BLaER1 (cell line): ENCODE data around the gene CCDC9.

Source experiments
- H3K27ac ChIP-seq: shearing (Covaris generic); formaldehyde crosslinking; 2 replicates; pipeline ENCODE4 v1.8.1; 2022
- H3K27me3 ChIP-seq: shearing (Covaris generic); formaldehyde crosslinking; 2 replicates; pipeline ENCODE4 v1.8.1; 2022
- H3K36me3 ChIP-seq: shearing (Covaris generic); formaldehyde crosslinking; 2 replicates; pipeline ENCODE4 v1.8.1; 2022
- H3K4me1 ChIP-seq: shearing (Covaris generic); formaldehyde crosslinking; 2 replicates; pipeline ENCODE4 v1.8.1; 2022
- H3K4me2 ChIP-seq: shearing (Covaris generic); formaldehyde crosslinking; 2 replicates; pipeline ENCODE4 v1.8.1; 2022
- H3K4me3 ChIP-seq: shearing (Covaris generic); formaldehyde crosslinking; 2 replicates; pipeline ENCODE4 v1.8.1; 2022
- H3K9ac ChIP-seq: shearing (Covaris generic); formaldehyde crosslinking; 2 replicates; pipeline ENCODE4 v1.8.1; 2022
- H3K9me3 ChIP-seq: shearing (Covaris generic); formaldehyde crosslinking; 2 replicates; pipeline ENCODE4 v1.8.1; 2022
- H4K20me1 ChIP-seq: shearing (Covaris generic); formaldehyde crosslinking; 2 replicates; pipeline ENCODE4 v1.8.1; 2022
- Cebpa-rat ChIP-seq: shearing (Covaris generic); IDR thresholded peaks from 2 replicates; pipeline ENCODE4 v1.8.1; 2022

Gene CCDC9

DNA sequence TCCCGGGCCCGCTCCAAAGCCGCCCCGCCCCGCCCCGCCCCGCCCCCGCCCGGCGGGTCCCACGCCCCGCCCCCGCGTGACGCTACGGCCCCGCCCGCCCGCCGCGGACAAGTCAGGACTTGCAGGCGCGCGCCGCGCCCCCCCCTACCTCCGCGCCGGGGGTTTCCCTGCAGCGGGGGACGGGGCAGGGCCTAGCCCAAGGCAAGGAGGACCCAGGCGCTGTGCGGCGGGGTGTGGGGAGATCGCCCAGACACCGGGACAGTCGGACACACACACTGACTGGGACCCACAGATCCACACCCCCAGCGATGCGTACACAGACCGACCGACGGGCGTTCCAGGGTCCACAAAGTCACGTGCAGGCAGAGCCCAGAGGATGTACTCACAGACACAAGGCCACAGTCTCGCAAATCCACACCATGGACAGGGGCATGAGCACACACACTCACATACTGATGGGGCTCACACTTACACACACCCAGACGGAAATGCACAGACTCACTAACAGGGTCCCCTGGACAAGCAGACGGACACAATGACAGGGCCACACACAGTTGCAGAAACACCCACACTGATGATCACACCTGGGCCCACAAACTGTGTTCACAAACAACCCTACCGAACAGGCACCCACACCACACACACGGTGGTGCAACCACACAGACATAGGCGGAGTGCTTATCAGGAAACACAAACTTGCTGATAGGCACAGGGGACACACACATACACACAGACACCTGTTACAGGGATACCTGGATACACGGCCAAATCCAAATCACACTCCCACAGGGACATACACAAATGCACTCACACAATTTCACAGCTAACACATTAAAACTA lies 24.9 kb upstream of the CCDC9 start:
- Histone ChIP-seq H3K9me3 (no peaks in the 10 kb centered on the region), H4K20me1 (peaks cover 23% of the 10 kb centered on the region), H3K9ac (peak overlapping the region; percentile 68), H3K4me1 (peaks cover 57% of the 10 kb centered on the region), H3K4me2 (peak overlapping the region; percentile 99), H3K4me3 (peak overlapping the region; percentile 86), H3K27me3 (peaks cover 19% of the 10 kb centered on the region; the same call in 1 of the 2 replicates), H3K27ac (peak overlapping the region; percentile 74), H3K36me3 (no peaks in the 10 kb centered on the region)
- TF ChIP-seq Cebpa-rat = no peak

DNA sequence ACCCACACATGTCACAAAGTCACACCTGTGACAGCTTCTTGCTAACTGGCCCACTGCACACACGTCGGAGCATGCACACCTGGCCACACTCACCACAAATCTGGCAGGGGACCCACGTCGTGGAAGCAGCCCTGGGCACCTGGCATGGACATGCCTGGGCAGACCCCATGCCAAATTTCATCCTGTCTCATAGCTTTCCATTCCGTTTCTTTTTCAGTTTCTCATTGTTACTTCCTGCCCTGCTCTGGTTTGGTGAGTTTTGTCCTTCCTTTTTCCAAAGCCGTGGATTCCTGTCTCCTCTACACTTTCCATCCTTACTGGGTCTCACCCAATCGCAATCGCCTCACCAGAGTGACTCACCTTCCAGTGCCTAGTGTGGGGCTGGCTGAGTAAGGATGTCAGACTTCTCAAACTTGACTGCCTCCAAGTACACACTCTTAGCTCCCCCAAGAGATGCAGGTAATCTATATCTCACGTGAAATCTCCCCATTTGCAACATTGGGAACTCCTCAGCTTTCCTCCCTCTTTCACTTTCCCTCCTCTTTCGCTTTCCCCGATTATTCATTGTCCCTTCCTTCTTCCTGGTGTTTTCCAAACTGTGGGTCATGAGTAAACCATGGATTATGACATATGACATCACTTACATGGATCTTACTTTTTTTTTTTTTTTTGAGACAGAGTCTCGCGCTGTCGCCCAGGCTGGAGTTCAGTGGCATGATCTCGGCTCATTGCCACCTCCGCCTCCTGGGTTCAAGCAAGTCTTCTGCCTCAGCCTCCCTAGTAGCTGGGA lies 23.7 kb upstream of the CCDC9 start:
- Histone ChIP-seq H3K36me3 (no peaks in the 10 kb centered on the region), H3K9ac (0 out of 2 replicates have a peak overlapping the region, but pooled peaks have one; percentile 40), H4K20me1 (peaks cover 19% of the 10 kb centered on the region), H3K27ac (peak overlapping the region; percentile 53; the same call in 1 of the 2 replicates), H3K4me2 (peak overlapping the region; percentile 82), H3K4me3 (no peak overlapping the region), H3K9me3 (no peaks in the 10 kb centered on the region), H3K4me1 (peaks cover 55% of the 10 kb centered on the region), H3K27me3 (peaks cover 19% of the 10 kb centered on the region; the same call in 1 of the 2 replicates)
- TF ChIP-seq Cebpa-rat = no peak

DNA sequence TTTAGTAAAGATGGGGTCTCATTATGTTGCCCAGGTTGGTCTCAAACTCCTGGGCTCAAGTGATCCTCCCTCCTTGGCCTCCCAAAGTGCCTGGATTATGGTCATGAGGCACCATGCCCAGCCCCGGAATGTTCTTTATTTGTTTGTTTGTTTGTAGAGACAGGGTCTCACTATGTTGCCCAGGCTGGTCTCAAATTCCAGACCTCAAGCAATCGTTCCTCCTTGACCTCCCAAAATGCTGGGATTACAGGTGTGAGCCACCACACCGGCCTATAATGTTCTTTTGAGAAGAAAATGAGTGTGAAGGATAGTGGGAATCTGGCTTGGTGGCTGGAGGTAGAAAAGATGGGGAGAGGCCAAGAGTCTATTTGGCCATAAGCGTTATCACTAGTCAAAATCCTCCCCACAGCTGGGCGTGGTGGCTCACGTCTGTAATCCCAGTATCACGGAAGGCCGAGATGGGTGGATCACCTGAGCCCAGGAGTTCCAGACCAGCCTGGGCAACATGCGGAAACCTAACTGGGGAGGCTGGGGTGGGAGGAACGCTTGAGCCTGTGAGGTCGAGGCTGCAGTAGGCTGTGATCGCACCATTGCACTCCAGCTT lies 20.2 kb upstream of the CCDC9 start:
- no peak overlapping the region for H3K27ac ChIP-seq
- no peaks in the 10 kb centered on the region for H3K9me3 ChIP-seq
- H4K20me1 ChIP-seq = peaks cover 11% of the 10 kb centered on the region
- no peak overlapping the region for H3K9ac ChIP-seq
- H3K4me3 ChIP-seq = no peak overlapping the region
- H3K36me3 ChIP-seq = no peaks in the 10 kb centered on the region
- TF ChIP-seq Cebpa-rat = no peak
- H3K4me1 ChIP-seq = peaks cover 58% of the 10 kb centered on the region
- H3K4me2 ChIP-seq = peak overlapping the region; percentile 31; the same call in 1 of the 2 replicates
- H3K27me3 ChIP-seq = peaks cover 27% of the 10 kb centered on the region

DNA sequence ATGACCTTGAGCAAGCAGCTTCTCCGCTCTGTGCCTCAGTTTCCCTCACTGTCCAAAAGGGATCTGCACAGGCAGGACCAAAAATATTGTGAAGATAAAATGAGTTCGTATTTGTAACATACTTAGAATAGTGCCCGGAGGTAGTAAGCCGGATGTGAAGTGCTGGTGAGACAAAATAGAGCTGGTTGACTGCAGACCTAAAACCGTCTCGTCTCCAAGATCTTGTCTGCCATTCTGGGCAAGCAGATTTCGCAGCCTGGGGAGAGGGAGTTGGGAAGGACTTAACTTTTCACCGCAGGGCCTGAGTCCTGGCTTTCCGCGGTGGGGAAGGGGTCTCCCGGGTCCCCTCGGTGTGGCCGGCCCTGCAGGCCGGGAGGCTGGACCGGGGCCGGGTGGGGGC lies 17.2 kb upstream of the CCDC9 start:
- Histone ChIP-seq H3K4me3 (peak overlapping the region; percentile 57; the same call in 1 of the 2 replicates), H3K4me2 (peak overlapping the region; percentile 68), H3K9ac (no peak overlapping the region)

DNA sequence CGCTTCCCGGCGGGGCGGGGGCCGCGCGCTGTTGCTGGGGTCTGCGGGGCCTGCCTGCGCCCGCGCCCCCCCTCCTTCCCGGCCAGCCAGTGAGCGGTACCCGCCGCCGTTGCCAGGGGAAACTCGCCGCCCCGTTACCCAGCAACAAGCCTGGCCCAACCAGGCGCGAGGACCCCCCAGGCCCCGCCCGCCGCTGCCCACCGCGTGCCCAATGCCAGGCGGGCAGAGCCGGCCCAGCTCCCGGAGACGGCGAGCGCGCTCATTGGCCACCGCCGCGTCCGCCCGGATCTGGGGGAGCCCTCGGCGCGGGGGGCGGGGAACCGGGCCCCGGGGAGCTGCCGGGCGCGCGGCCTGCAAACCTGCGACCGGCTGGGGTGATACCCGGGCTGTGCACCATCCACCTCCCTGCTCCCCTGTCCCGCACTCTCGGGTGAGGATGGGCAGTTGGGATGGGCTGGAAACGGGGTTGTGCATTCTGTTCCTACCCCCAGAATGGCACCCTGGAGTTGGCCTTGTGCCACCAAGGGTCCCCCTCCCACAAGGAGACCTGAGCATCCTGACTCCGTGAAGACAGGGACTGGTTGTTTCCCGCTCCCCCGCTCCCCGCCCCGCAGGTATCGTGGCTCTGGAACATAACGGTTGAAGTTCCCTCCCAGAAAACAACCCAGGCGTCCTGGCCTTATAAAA lies 16.6 kb upstream of the CCDC9 start:
- peak overlapping the region; percentile 57 for H3K4me3 ChIP-seq
- H3K4me1 ChIP-seq = peaks cover 70% of the 10 kb centered on the region
- H3K27ac ChIP-seq = no peak overlapping the region

More for the DNA sequence above, 17.2 kb upstream of the CCDC9 start:
- peaks cover 66% of the 10 kb centered on the region for H3K4me1 ChIP-seq
- peaks cover 49% of the 10 kb centered on the region for H3K27me3 ChIP-seq
- TF ChIP-seq Cebpa-rat = no peak
- no peaks in the 10 kb centered on the region for H3K36me3 ChIP-seq
- peaks cover 11% of the 10 kb centered on the region for H4K20me1 ChIP-seq
- H3K27ac ChIP-seq = no peak overlapping the region
- H3K9me3 ChIP-seq = no peaks in the 10 kb centered on the region

DNA sequence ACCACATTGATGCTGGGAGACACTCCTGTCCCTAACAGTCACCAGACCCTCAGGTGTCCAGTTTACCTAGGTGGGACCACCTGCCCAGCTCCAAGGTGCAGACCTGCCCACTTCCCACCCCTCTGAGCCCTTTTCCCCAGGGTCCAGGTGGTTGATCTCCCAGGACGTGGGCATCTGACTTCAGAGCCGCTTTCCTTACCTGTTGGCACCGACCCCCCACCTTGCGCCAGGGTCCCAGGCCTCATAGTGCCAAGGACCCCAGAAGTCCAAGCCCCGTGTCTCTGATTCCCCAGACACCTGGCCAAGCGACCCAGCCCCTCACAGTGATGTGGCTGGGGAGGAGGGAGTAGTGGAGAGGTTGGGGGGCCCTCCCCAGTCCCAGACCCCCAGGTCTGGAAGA lies 15.8 kb upstream of the CCDC9 start:
- no peak overlapping the region for H3K9ac ChIP-seq
- H4K20me1 ChIP-seq = peaks cover 11% of the 10 kb centered on the region
- H3K9me3 ChIP-seq = no peaks in the 10 kb centered on the region
- H3K27me3 ChIP-seq = peaks cover 49% of the 10 kb centered on the region
- H3K4me3 ChIP-seq = peak overlapping the region; percentile 57; the same call in 1 of the 2 replicates
- peaks cover 77% of the 10 kb centered on the region for H3K4me1 ChIP-seq
- H3K27ac ChIP-seq = no peak overlapping the region
- no peaks in the 10 kb centered on the region for H3K36me3 ChIP-seq
- peak overlapping the region; percentile 68 for H3K4me2 ChIP-seq
- TF ChIP-seq Cebpa-rat = no peak

More for the DNA sequence above, 16.6 kb upstream of the CCDC9 start:
- H4K20me1 ChIP-seq = peaks cover 11% of the 10 kb centered on the region
- no peaks in the 10 kb centered on the region for H3K9me3 ChIP-seq
- peak overlapping the region; percentile 68 for H3K4me2 ChIP-seq
- no peak overlapping the region for H3K9ac ChIP-seq
- H3K36me3 ChIP-seq = no peaks in the 10 kb centered on the region
- peaks cover 49% of the 10 kb centered on the region for H3K27me3 ChIP-seq
- no peak for TF ChIP-seq Cebpa-rat

DNA sequence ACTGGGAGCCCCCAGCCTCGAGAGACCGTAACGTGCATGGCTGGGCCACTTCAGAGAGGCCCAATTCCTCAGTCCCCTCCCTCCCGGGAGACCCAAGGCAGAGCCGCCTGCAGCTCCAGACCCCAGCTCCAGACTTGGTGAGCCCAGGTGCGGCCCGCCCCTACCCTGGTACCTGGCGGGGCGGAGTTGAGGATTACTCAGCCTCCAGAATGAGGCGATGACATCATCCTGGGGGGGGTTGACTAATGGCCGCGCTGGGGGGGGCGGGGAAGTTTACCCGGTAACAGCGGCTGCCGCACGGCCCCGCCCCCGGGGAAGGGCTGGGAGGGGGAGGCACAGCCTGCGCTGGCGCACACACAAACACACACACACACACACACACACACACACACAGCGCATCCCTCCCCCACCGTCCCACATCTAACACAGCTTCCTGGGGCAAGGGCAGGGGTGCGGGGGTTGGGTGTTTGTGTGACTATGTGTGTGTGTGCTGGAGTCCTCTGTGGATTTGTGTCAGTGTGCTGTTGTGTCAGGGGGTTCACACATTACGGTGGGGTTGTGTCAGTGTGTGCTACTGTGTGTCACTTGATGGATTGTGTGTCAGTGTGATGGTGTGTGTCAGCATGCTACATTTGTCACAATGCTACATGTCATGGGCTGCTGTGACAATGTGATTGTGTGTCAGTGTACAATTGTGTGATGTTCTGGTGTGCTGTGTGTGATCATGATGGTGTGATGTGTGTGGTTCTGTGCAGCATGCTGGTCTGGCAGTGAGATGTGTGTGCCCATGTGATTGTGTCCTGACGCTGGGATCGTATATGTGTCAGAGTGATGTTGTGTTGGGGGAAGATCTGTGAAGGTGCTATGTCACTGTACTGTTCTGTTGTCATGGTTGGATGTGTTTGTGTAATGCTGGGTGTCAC lies 15.1 kb upstream of the CCDC9 start:
- Histone ChIP-seq H3K4me1 (peaks cover 77% of the 10 kb centered on the region), H3K9ac (no peak overlapping the region)

DNA sequence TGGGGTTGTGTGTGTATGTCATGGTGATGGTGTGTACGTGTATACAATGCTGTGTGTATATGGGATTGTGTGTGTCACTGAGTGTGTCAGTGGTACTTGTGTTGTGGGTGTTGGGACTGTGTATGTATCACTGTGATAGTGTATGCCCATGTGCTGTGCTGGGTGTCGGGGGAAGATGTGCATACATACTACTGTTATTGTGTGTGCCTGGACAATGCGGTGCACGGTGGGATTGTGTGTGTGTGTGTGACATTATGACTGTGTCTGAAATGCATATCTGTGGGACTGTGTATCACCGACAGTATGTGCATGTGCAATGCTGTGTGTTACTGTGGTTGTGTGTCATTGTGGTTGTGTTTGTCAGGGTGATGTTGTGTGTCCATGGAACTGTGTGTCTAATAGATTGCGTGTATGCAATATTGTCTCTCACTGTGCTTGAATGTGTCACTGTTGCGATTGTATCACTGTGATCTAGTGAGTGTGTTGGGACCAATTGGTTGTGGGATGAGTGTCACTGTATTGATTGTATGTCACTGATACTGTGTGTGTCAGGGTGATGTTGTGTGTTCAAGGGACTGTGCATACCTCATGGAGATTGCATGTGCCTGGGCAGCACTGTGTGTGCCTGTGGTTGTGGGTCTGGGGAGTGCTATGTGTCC lies 14.3 kb upstream of the CCDC9 start:
- H3K4me1 ChIP-seq = peaks cover 74% of the 10 kb centered on the region
- no peaks in the 10 kb centered on the region for H3K36me3 ChIP-seq
- H3K27me3 ChIP-seq = peaks cover 49% of the 10 kb centered on the region
- no peak overlapping the region for H3K27ac ChIP-seq
- H4K20me1 ChIP-seq = peaks cover 11% of the 10 kb centered on the region
- TF ChIP-seq Cebpa-rat = no peak
- peak overlapping the region; percentile 68 for H3K4me2 ChIP-seq
- no peak overlapping the region for H3K4me3 ChIP-seq
- H3K9ac ChIP-seq = no peak overlapping the region
- H3K9me3 ChIP-seq = no peaks in the 10 kb centered on the region

More for the DNA sequence above, 15.1 kb upstream of the CCDC9 start:
- Histone ChIP-seq H3K27me3 (peaks cover 49% of the 10 kb centered on the region), H4K20me1 (peaks cover 11% of the 10 kb centered on the region), H3K36me3 (no peaks in the 10 kb centered on the region), H3K4me3 (peak overlapping the region; percentile 57; the same call in 1 of the 2 replicates), H3K9me3 (no peaks in the 10 kb centered on the region), H3K4me2 (peak overlapping the region; percentile 68), H3K27ac (no peak overlapping the region)
- TF ChIP-seq Cebpa-rat = no peak
